GM19463 (cell line): ENCODE data around the gene LAMA3.

ENCODE experiments used
- ATAC-seq: cut with Tn5 transposase; IDR thresholded peaks from one replicate; pipeline ENCODE4 v1.9.1; 2021; ENCODE audit warnings: mild to moderate bottlenecking, moderate library complexity; ENCODE audit not compliant: unreplicated experiment

LAMA3 gene

DNA sequence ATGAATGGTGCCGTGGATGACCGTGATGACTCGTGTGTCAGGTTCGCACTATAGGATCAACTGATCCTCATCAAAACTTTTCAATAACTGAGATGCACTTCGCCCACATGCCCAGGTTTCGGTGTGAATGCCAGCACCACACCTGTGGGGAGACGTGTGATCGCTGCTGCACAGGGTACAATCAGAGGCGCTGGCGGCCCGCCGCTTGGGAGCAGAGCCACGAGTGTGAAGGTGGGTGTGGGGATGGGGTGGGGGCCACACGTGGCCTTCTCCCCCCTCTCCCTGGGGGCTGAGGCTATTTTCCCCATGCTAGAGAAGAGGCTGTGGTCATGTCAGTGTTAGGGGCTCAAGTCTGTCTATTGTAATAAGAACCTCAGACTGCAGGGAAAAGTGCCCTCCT lies 69.0 kb downstream of the LAMA3 start:
- no peak for ATAC-seq

DNA sequence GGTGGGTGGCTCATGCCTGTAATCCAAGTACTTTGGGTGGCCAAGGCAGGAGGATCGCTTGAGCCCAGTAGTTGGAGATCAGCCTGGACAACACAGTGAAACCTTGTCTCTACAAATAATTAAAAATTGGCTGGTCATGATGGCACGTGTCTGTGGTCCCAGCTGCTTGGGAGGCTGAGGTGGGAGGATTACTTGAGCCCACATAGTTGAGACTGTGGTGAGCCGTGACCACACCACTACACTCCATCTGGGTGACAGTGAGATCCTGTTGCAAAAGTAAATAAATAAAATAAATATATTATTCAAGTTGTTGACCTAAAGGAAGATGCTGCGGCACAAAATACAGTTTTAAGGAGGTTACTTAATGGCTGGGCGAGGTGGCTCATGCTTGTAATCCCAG lies 72.7 kb downstream of the LAMA3 start:
- ATAC-seq, result no peak

DNA sequence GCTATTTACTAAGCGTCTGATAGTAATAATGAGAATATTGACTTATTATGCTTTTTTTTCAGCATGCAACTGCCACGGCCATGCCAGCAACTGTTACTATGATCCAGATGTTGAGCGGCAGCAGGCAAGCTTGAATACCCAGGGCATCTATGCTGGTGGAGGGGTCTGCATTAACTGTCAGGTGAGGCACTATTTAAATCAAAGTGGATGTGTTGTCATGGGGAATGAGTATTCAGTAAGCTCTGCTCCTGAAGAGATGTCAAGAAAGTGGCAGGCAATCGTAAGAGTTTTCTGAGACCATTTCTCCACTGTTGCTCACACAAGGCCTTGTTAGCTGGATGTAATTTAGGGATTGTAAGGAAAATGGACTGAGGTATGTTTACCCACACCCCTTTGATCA lies 74.1 kb downstream of the LAMA3 start:
- no peak for ATAC-seq

DNA sequence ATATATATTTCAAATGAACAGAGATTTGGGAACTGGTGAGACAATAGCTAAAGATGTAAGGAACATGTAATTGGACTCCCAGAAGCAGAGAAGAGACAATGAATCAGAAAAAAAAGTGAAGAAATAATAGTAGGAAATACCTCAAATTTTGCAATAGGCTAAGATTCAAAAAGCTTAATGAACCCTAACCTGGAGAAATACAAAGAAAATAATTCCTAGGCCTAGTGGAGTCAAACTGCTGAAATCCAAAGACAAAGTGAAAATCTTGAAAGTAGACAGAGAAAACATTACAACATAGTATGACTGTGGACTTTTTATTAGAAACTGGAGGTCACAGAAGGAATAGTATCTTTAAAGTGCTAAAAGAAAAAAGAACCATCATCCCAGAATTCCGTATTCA lies 76.7 kb downstream of the LAMA3 start:
- ATAC-seq, result no peak

DNA sequence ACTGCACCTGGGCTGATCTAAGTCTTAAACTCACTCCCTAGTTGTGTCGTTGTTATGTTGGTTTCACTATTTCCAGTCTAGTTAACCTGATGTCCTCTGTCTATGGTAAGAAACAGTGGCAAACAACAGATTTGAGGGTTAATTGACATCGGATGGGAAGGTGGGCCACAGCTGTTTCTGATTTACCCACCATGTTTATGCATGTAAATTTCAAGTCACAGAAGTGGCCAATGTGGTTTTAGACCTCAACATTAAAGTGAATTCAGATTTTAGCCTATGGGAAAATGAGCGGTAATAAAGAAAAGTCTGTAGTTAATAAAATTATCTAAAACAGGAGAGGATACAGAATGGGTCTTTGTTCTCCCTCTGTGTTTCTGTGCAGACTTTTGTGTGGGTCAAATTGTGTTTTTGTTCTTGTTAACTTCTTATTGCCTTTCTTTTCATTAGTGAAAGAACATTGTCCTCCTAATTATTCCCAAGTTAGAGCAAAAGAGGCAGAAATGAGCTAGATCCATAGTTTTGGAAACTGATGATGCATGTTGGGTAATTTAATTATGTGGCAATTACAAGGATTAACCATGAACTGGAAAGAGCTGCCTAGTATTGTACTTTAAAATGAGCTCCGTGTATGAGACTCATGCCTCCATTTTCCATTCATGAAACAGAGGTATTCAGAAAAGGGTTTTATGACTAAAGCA lies 83.2 kb downstream of the LAMA3 start:
- ATAC-seq, result no peak

DNA sequence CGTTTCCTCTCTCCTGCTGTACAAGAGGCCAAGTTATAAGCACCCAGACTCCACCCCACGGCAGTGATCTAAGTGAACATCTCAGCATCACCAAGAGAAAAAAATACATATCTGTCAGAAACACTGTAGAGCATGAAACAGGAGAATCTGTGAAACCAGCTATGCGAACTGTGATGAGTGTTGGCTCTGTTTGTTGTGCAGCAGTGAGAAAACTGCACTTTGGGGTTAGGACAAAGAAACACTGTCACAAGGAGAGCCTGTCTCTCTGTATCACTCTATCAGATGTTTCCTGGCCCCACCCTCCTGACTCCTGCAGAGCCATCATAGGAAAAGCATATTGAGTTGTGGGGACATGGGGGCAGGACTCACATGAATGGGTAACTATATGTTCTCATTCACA lies 87.1 kb downstream of the LAMA3 start:
- no peak for ATAC-seq

DNA sequence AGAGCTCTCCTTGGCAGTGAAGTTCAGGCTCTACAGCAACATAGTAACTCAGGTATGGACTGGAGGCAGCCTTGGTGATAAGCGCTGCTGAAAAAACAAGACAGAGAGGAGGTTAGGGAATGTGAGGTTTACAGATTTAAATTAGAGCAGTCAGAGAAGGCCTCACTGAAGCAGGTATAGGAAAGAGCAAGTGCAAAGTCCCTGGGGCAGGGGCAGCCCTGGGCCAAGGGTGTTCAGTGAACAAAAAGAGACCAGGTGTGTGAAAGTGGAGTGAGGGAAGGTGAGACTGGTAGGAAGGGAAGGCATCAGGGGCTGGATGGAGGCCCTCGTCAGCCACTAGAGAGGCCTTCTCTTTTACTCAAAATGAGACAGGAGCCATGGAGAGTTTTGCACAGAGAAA lies 89.6 kb downstream of the LAMA3 start:
- no peak for ATAC-seq

DNA sequence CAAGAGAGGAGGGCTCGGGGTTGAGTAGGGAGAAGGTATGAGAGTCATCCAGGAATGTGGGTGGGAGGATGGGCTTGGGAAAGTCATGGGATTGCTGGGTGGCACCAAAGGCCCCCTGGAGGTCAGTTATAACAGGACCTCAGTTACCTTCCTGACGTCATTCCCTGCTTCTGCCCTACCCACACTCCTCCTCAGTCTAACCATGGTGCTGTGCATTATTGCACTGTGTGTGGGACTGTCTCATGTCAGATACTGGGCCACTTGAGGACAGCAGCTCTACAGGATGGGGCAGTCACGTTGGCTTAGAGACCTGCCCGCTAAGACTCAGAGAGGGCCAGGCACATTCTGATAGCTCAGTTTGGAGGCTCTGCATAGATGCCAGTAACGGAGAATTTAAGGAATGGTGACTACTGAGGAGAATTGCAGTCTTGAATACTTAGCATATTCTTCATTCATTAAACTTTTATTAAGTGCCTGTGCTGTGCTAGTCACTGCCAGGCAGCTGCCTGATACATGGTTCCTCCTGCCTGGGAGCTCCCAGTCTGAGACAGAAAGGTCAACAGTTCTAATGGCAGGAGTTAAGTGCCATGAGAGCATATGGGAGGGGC lies 90.5 kb downstream of the LAMA3 start:
- no peak for ATAC-seq

DNA sequence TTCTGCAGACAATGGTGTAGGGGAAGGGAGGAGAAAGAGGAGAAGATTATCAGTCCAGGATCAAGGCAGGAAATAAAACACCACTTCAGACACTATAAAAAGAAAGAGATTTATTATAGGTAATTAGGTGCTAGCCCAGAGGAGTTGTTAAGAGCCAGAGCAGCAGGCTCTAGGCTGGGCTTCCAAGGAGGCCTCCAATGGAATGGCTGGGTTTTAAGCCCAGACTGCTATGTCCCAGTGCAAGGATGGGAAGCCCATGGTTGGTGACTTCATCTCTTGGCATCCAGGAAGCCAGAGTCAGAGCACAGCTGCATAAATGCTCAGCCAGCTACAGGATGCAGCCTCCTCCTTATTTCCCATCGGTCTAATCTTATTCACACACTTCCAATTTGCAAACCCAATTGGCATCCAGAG lies 95.6 kb downstream of the LAMA3 start:
- ATAC-seq, result no peak

DNA sequence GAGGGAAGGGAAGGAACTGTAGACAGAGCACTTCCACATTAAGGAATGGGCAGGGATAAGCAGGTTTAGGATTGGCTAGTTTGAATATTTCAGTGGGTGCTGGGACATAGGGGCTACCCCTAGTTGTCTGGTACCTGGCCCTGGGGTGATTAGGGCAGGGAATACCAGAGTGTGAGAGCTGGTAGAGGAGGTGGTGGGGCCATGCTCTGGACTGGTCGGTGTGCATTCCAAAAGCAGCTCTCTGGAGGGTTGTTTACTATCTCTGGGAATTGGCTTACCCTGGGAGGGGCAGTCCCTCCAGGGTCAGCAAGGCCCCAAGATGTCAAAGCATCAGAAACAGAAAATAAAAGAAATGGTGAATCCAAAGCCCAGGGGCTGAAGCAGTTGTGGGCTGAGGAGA lies 103.8 kb downstream of the LAMA3 start:
- ATAC-seq, result no peak

DNA sequence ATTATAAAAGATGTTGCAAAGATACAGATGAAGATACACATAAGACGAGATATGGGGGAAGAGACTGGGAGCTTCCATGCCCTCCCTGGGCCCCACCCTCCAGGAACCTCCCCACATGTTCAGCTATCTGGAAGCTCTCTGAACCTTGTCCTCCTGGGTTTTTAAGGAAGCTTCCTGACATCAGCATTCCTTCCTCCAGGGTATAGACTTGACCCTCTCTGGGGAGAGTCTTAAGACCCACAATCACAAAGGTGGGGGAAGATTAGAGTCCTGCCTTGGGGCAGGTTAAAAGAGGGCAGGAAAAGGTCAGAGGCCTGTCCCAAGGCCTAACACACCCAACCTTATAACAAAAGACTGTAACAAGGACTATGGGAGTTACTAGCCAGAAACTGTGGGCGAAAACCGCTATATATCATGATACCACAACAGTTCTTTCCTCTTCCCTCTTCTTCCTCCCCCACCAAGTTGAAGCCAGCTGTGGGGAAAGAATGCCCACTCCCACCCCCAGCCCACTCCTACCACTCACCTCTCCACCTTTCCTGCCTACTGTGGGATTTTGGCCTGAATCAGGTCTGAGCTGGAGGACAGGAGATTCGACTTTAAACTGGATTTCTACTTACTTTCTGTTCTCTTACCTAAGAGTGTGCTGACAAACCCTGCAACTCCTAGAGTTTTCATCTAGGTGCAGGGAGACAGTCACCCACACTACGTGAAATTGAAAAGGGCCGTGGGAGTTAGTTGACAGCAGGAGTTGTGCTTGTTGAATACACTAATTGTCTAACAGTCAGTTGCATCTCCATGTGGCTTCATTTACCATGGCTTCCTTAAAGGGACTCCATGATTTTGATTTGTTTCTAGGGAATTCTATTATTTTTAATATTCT lies 105.0 kb downstream of the LAMA3 start:
- no peak for ATAC-seq

DNA sequence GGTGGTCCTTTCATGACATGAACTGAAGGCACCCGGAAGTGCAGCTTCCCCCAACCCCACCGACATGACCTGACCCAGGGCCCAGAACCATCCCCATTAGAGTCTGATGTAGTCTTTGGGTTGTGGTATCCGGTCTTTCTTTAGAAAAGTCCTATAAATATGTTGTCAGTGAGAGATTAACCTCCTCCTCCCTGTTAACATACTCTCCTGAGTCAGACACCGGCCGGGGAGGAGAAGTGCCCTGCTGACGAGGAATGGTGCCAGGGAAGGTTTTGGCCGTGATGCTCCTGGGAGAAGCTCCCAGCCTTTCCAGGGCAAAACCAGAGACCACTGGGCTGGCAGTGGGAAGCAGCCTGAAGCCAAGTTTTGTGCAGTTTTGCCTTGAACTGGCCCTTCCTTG lies 109.0 kb downstream of the LAMA3 start:
- ATAC-seq, result no peak

DNA sequence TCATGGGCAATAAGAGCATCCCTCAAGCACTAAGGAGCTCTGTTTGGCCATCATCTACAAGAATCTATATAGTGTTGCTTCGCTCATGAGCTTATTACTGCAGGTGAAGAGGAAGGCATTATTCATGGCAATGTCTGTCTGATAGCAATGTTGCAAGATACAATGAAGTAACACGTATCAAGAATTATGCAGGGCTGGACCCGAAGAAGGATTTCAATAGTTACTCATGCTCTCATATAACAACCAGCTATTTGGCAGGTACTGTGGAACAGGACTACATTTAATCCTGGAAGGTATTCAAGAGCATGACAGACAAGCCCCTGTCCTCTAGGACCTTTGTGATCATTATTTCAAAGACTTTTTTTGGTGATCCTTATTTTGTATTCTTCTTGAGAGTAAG lies 109.6 kb downstream of the LAMA3 start:
- ATAC-seq, result no peak

DNA sequence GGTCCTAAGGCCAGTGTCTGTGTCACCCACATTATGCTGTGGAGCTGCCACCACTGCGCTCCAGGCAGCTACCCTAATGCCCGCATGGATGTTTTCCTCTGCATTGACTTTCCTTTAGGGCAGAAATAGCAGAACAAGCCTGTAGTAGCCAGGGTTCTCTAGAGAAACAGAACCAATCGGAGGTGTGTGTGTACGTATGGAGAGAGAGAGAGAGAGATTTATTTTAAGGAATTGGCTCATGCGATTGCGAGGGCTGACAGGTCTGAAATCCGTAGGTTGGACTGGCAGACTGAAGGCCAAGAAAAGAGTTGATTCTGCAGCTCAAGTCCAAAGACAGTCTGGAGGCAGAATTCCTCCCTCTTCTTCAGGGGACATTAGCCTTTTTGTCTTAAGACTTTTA lies 110.3 kb downstream of the LAMA3 start:
- ATAC-seq, result no peak

DNA sequence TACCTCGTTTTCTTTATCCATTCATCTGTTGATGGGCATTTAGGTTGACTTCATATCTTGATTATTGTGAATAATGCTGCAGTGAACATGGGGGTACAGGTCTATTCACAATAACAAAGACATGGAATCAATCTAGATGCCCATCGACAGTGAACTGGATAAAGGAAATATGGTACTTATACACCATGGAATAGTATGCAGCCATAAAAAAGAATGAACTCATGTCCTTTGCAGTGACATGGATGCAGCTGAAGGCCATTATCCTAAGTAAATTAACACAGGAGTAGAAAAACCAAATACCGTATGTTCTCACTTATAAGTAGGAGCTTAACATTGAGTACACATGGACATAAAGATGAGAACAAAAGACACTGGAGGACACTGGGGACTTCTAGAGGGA lies 111.6 kb downstream of the LAMA3 start:
- ATAC-seq, result no peak

DNA sequence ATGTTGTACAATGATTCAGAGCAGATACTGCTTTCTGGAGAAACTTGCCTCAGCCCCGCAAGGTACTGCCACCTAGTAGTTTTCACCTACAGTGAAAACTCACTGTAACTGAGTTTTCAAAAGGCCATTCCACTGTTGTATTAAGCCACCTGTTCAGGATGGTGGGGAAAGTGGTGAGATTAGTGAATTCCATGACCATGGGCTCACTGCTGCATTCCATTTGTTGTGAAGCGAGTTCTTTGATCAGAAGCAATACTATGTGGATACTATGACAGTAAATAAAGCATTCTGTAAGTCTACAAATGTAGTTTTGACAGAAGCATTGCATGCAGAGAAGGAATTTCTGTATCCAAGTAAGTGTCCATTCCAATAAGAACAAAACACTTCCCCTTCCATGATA lies 113.6 kb downstream of the LAMA3 start:
- no peak for ATAC-seq

DNA sequence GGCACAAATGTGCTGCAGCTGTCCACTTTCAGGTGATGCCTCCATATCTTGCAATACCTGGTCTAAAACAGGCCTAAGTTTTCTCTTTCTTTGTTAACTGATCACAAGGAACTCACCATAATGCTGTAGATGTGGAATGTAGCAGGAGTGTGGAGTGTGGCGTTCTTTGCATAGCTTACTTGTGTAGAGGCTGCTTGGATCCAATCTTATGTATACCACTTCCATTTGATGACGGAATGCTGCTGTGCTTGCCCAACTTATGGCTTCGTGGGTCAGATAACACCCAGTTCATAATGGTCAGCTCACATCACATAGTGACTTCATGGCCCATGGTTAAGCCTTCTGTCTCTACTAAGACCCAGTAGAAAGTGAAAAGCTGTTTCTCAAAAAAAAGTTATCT lies 114.5 kb downstream of the LAMA3 start:
- no peak for ATAC-seq

DNA sequence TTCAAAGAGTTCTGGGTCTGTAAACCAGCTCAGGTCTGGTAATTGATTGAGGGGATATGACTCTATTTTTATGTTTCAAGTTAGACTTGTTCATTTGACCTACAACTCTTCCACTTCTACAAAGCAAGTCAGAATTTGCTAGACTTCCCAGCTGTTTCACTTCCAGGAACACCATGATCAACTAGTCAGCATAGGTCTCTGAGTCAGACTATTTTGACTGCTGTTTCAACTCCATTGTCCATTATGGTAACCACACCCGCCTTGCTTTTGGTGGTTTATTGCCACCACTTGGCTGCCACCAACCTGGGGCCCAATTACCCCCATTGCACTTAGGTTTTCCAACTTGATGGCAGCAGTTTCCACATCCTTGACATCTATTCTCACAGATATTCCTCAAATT lies 116.6 kb downstream of the LAMA3 start:
- no peak for ATAC-seq

DNA sequence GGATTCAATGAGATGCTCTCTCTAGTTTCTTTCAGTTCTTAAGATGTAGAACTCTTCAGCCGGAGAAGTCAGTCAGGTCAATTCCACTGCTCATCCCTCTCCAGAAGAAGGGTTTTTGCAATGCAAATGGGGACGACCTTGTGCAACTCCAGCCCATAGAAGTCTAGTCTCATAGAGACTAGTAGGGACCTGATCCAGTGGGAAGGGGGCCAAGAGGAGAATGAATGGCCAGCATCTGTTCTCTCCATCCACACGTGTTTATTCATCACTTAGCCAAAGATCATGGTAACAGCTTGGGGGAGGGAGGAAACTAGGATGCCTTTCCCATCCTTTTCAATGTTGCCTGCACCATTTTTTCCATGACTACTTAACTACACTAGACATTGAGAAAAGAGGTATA lies 120.2 kb downstream of the LAMA3 start:
- ATAC-seq, result no peak

DNA sequence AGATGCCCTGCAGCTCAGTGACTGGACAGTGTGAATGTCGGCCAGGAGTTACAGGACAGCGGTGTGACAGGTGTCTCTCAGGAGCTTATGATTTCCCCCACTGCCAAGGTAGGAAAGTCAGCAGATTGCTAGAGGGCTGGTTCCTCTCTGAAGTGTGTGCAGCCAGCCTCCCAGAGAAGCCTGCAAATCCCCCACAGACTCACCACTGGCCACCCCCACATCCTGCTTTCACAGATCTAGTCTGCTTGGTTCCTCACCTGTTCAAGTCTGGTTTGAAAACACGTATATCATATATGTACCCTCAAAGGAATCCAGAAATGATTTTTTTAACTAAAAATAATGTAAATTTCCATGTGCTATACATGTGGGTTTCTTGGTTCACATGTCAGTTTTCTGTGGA lies 121.1 kb downstream of the LAMA3 start:
- no peak for ATAC-seq

DNA sequence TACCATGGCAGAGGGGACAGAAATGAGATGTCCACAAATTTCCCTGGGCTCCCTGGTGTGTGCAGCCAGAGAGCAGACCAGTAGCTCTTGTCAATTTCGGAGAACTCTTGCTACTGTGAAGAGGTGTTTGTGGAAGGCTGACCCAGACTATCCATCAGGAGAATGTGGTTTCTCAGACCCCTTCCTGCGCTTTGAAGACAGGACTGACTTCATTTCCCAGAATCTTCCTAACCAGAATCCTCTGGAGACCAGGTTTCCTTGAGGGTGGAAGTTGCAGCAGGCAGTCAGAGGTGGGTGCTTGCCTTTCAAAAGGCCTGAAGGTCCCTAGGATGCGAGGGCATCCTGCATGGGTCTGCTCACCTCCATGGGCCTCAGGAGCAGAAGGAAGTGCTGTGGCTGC lies 121.9 kb downstream of the LAMA3 start:
- ATAC-seq, result no peak
